ENCODE measurements around the gene GGA1.

GGA1 gene

GRCh38 chr22:37608477-37609239 is at the start of gene GGA1:
Gene GGA1, plus strand, starts transcription at chr22:37608834. Its CDS starts 27 bp downstream, at chr22:37608861.
- peak; percentile 94 to 96 for DNase-seq

- DNase-seq, result no peak
These were observed 49.1 kb upstream of the GGA1 start for GRCh38 chr22:37559521-37559900.

GRCh38 chr22:37559901-37560607 is 48.6 kb upstream of the GGA1 start, which contains the start of gene CDC42EP1:
Gene CDC42EP1, plus strand, starts transcription at chr22:37560480. Its CDS starts 5,870 bp downstream, at chr22:37566350.
- no peak for DNase-seq

- no peak for DNase-seq
These were observed 47.9 kb upstream of the GGA1 start for GRCh38 chr22:37560608-37561211.

GRCh38 chr22:37561212-37562048 is 47.2 kb upstream of the GGA1 start:
- peak; percentile 78 to 83 for DNase-seq

GRCh38 chr22:37562049-37562875 is 46.4 kb upstream of the GGA1 start:
- no peak for DNase-seq

GRCh38 chr22:37563153-37564081 is 45.2 kb upstream of the GGA1 start:
- no peak for DNase-seq

- DNase-seq, result no peak
These were observed 44.4 kb upstream of the GGA1 start for GRCh38 chr22:37564111-37564711.

- DNase-seq, result no peak
These were observed 42.8 kb upstream of the GGA1 start for GRCh38 chr22:37565830-37566229.

GRCh38 chr22:37566329-37566837 is 42.3 kb upstream of the GGA1 start:
- peak; percentile 25 to 43 for DNase-seq

GRCh38 chr22:37566903-37567798 is 41.5 kb upstream of the GGA1 start:
- DNase-seq, result peak; percentile 86 to 91

GRCh38 chr22:37568012-37568411 is 40.6 kb upstream of the GGA1 start:
- DNase-seq, result no peak

- no peak for DNase-seq
These were observed 40.1 kb upstream of the GGA1 start for GRCh38 chr22:37568448-37569008.

GRCh38 chr22:37569009-37569920 is 39.4 kb upstream of the GGA1 start:
- no peak for DNase-seq

GRCh38 chr22:37569921-37570660 is 38.5 kb upstream of the GGA1 start:
- DNase-seq, result no peak

- no peak for DNase-seq
These were observed 38.0 kb upstream of the GGA1 start for GRCh38 chr22:37570661-37570976.
